Activated CD4-positive, CD25-positive, alpha-beta regulatory T cell (primary cell): ENCODE measurements around the gene M1AP.
A peak's percentile ranks its signal among the peaks of the same experiment; 100 is the strongest.
"Not testable (repeated sequence)": the region's sequence is repeated elsewhere in the genome, so short reads cannot be mapped to it uniquely, and the experiment has no call there.

Experiments used
- DNase-seq, 4 experiments: peaks; one replicate each; lab custom pipeline; 2025; lab: John Stamatoyannopoulos, UW

Gene M1AP

GRCh38 chr2:74566754-74567085 lies 81.4 kb downstream of the M1AP start:
- DNase-seq, result no peak

GRCh38 chr2:74566076-74566753 lies 81.9 kb downstream of the M1AP start:
- no peak for DNase-seq

- no peak for DNase-seq
Observed at GRCh38 chr2:74564222-74564621, 83.9 kb downstream of the M1AP start.

GRCh38 chr2:74562126-74562775 lies 85.9 kb downstream of the M1AP start:
- no peak for DNase-seq

GRCh38 chr2:74561022-74561421 lies 87.1 kb downstream of the M1AP start:
- not testable (repeated sequence) for DNase-seq

GRCh38 chr2:74560591-74560990 lies 87.5 kb downstream of the M1AP start:
- no peak for DNase-seq

- DNase-seq, result no peak
Observed at GRCh38 chr2:74559912-74560311, 88.2 kb downstream of the M1AP start.

GRCh38 chr2:74558284-74559230 lies 89.6 kb downstream of the M1AP start:
- DNase-seq, result no peak

GRCh38 chr2:74556831-74557370 lies 91.2 kb downstream of the M1AP start:
- no peak for DNase-seq

GRCh38 chr2:74556159-74556558 lies 92.0 kb downstream of the M1AP start:
- DNase-seq, result no peak

GRCh38 chr2:74555610-74556103 lies 92.5 kb downstream of the M1AP start:
- no peak for DNase-seq

- DNase-seq, result no peak
Observed at GRCh38 chr2:74554820-74555531, 93.2 kb downstream of the M1AP start.

- DNase-seq, result peak; percentile 64 to 74 (median 73)
Observed at GRCh38 chr2:74553892-74554819, 94.0 kb downstream of the M1AP start, which contains the start of the genes DOK1 and LOXL3. TSS of gene DOK1 (plus strand) at chr2:74554720. CDS start at chr2:74554755, 35 bp downstream. TSS of gene LOXL3 (minus strand) at chr2:74553942. CDS start at chr2:74552634, 1,308 bp downstream.

- no peak for DNase-seq
Observed at GRCh38 chr2:74552914-74553811, 95.0 kb downstream of the M1AP start.

- no peak for DNase-seq
Observed at GRCh38 chr2:74551942-74552913, 95.9 kb downstream of the M1AP start.

GRCh38 chr2:74551530-74551929 lies 96.6 kb downstream of the M1AP start:
- DNase-seq, result no peak

- no peak for DNase-seq
Observed at GRCh38 chr2:74550231-74550630, 97.9 kb downstream of the M1AP start.
